HG03039 (cell line): ENCODE results near the gene ISOC1.

Experiments used
- ATAC-seq: cut with Tn5 transposase; IDR thresholded peaks from one replicate; pipeline ENCODE4 v1.9.1; 2021; ENCODE audit warnings: mild to moderate bottlenecking, moderate library complexity; ENCODE audit not compliant: unreplicated experiment

Gene ISOC1

GRCh38 chr5:129094924-129095899 is 663 bp downstream of the ISOC1 start:
- ATAC-seq = peak; percentile 40

GRCh38 chr5:129096382-129096991 is 1.9 kb downstream of the ISOC1 start:
- ATAC-seq = no peak

GRCh38 chr5:129097498-129098296 is 3.1 kb downstream of the ISOC1 start:
- no peak for ATAC-seq

GRCh38 chr5:129098488-129099183 is 4.1 kb downstream of the ISOC1 start:
- ATAC-seq = no peak

GRCh38 chr5:129099184-129099569 is 4.6 kb downstream of the ISOC1 start:
- ATAC-seq = no peak

- ATAC-seq = no peak
Measured at GRCh38 chr5:129101794-129102193, 7.2 kb downstream of the ISOC1 start.

- ATAC-seq = no peak
Measured at GRCh38 chr5:129103397-129103796, 8.8 kb downstream of the ISOC1 start.

GRCh38 chr5:129104915-129105455 is 10.4 kb downstream of the ISOC1 start:
- no peak for ATAC-seq

GRCh38 chr5:129107637-129108036 is 13.1 kb downstream of the ISOC1 start:
- ATAC-seq = no peak

GRCh38 chr5:129110742-129111141 is 16.2 kb downstream of the ISOC1 start:
- ATAC-seq = no peak

GRCh38 chr5:129111351-129111750 is 16.8 kb downstream of the ISOC1 start:
- ATAC-seq = no peak

GRCh38 chr5:129112295-129112694 is 17.7 kb downstream of the ISOC1 start:
- no peak for ATAC-seq

- no peak for ATAC-seq
Measured at GRCh38 chr5:129113867-129114266, 19.3 kb downstream of the ISOC1 start.

GRCh38 chr5:129114539-129115193 is 20.1 kb downstream of the ISOC1 start:
- ATAC-seq = no peak

GRCh38 chr5:129115680-129116079 is 21.1 kb downstream of the ISOC1 start:
- ATAC-seq = no peak

- no peak for ATAC-seq
Measured at GRCh38 chr5:129116797-129117196, 22.2 kb downstream of the ISOC1 start.

GRCh38 chr5:129118405-129118804 is 23.9 kb downstream of the ISOC1 start:
- ATAC-seq = no peak

- ATAC-seq = no peak
Measured at GRCh38 chr5:129118826-129119225, 24.3 kb downstream of the ISOC1 start.

- peak; percentile 78 for ATAC-seq
Measured at GRCh38 chr5:129120158-129120581, 25.6 kb downstream of the ISOC1 start.

- ATAC-seq = no peak
Measured at GRCh38 chr5:129122560-129122959, 28.0 kb downstream of the ISOC1 start.
